IMR-90 (cell line): ENCODE data around the gene ENTPD1. TPM values are rescaled to one million over a fixed set of nuclear protein-coding genes. Genes with fewer than 3 reads are reported as not detected.

ENCODE experiments used
- ATAC-seq: fragments of 200-7000 bp; cut with Tn5 transposase; 2 replicates; pipeline ENCODE4 v1.9.1; 2020; ENCODE audit warnings: low read depth, mild to moderate bottlenecking, moderate library complexity
- BruUV-seq: library from RNA; stranded (reverse); fragments of 400-500 nt; replicated peaks from 2 replicates; lab custom pipeline; 2021; lab: Mats Ljungman, UMichigan
- CTCF ChIA-PET: fragments of 300-600 bp; formaldehyde crosslinking; extraction: SDS; loops from one replicate; lab custom pipeline; 2021; ENCODE audit warnings: antibody characterized with exemption; lab: Yijun Ruan, JAX
- POLR2A ChIA-PET: fragments of 300-600 bp; sonication (Branson Sonifier 250); formaldehyde crosslinking; loops from one replicate; lab custom pipeline; 2022; ENCODE audit warnings: antibody characterized with exemption; ENCODE audit not compliant: unreplicated experiment; lab: Charles Lee
- DNase-seq: peaks from one replicate; pipeline ENCODE4 v3.0.0; 2013
- H2AFZ ChIP-seq: replicated peaks from 2 replicates; pipeline ENCODE3; 2013; ENCODE audit warnings: low read length, mild to moderate bottlenecking; ENCODE audit not compliant: poor library complexity
- H2AK5ac ChIP-seq: 2 replicates; pipeline ENCODE4 v1.6.1; 2013; ENCODE audit warnings: low read depth, low read length, inconsistent platforms
- H2AK9ac ChIP-seq: replicated peaks from 2 replicates; pipeline ENCODE3; 2013; ENCODE audit warnings: mild to moderate bottlenecking, low read depth, low read length, moderate library complexity; ENCODE audit not compliant: poor library complexity
- H2BK120ac ChIP-seq: 2 replicates; pipeline ENCODE4 v1.6.1; 2013; ENCODE audit warnings: low read depth, low read length, inconsistent platforms
- H2BK15ac ChIP-seq: 3 replicates; pipeline ENCODE4 v1.6.1; 2013; ENCODE audit warnings: low read depth, low read length, inconsistent platforms
- H2BK20ac ChIP-seq: 2 replicates; pipeline ENCODE4 v1.6.1; 2013; ENCODE audit warnings: low read depth, mild to moderate bottlenecking, inconsistent platforms, low read length, moderate library complexity
- H2BK5ac ChIP-seq: 2 replicates; pipeline ENCODE4 v1.6.1; 2013; ENCODE audit warnings: mild to moderate bottlenecking, low read depth, low read length, inconsistent platforms; ENCODE audit not compliant: poor library complexity, severe bottlenecking
- H3K14ac ChIP-seq: replicated peaks from 2 replicates; pipeline ENCODE4 v1.6.1; 2013; ENCODE audit warnings: low read depth, low read length, inconsistent platforms
- H3K18ac ChIP-seq: 2 replicates; pipeline ENCODE4 v1.6.1; 2013; ENCODE audit warnings: low read depth, low read length, control low read depth
- H3K23ac ChIP-seq: 2 replicates; pipeline ENCODE4 v1.6.1; 2013; ENCODE audit warnings: low read depth, low read length, inconsistent platforms
- H3K27ac ChIP-seq: 2 replicates; pipeline ENCODE4 v1.5.1; 2013; ENCODE audit warnings: mild to moderate bottlenecking, control low read depth, low read length; ENCODE audit not compliant: insufficient read depth
- H3K27me3 ChIP-seq: 2 replicates; pipeline ENCODE4 v1.6.1; 2013; ENCODE audit warnings: low read length; ENCODE audit not compliant: control insufficient read depth, insufficient read depth
- H3K36me3 ChIP-seq: 2 replicates; pipeline ENCODE4 v1.6.1; 2013; ENCODE audit warnings: low read length, mixed read lengths; ENCODE audit not compliant: control insufficient read depth, insufficient read depth
- H3K4ac ChIP-seq: 2 replicates; pipeline ENCODE4 v1.6.1; 2013; ENCODE audit warnings: low read depth, low read length, inconsistent platforms
- H3K4me1 ChIP-seq: 2 replicates; pipeline ENCODE4 v1.6.1; 2013; ENCODE audit warnings: low read length, mixed read lengths; ENCODE audit not compliant: control insufficient read depth, insufficient read depth
- H3K4me2 ChIP-seq: 2 replicates; pipeline ENCODE4 v1.6.1; 2013; ENCODE audit warnings: low read depth, mild to moderate bottlenecking, control low read depth, low read length, moderate library complexity
- H3K4me3 ChIP-seq: 2 replicates; pipeline ENCODE4 v1.5.1; 2013; ENCODE audit warnings: low read depth, mild to moderate bottlenecking, control low read depth, low read length, moderate library complexity; ENCODE audit not compliant: insufficient read depth
- H3K56ac ChIP-seq: 2 replicates; pipeline ENCODE4 v1.6.1; 2013; ENCODE audit warnings: low read length, inconsistent platforms; ENCODE audit not compliant: insufficient read depth; ENCODE audit errors: extremely low read depth
- H3K79me1 ChIP-seq, 2 experiments: 2 replicates each; pipeline ENCODE4 v1.6.1; 2013; ENCODE audit warnings: low read length in 2 of 2, inconsistent platforms in 1 of 2, low read depth in 1 of 2
- H3K9ac ChIP-seq: 2 replicates; pipeline ENCODE4 v1.6.1; 2013; ENCODE audit warnings: low read depth, low read length, control low read depth
- H3K9me1 ChIP-seq: 2 replicates; pipeline ENCODE4 v1.6.1; 2013; ENCODE audit warnings: low read length, inconsistent platforms; ENCODE audit not compliant: insufficient read depth
- H3K9me3 ChIP-seq: 2 replicates; pipeline ENCODE4 v1.6.1; 2013; ENCODE audit warnings: low read length; ENCODE audit not compliant: control insufficient read depth, insufficient read depth
- H4K20me1 ChIP-seq: 2 replicates; pipeline ENCODE4 v1.6.1; 2013; ENCODE audit warnings: low read length, inconsistent platforms; ENCODE audit not compliant: insufficient read depth
- H4K5ac ChIP-seq: 2 replicates; pipeline ENCODE4 v1.6.1; 2013; ENCODE audit warnings: mild to moderate bottlenecking, low read depth, low read length, control low read depth
- H4K8ac ChIP-seq, 2 experiments: 2 replicates each; pipeline ENCODE4 v1.6.1; 2013; ENCODE audit warnings: low read depth in 2 of 2, low read length in 2 of 2, control low read depth in 1 of 2, inconsistent platforms in 1 of 2
- H4K91ac ChIP-seq: 2 replicates; pipeline ENCODE4 v1.6.1; 2013; ENCODE audit warnings: low read depth, low read length, inconsistent platforms; ENCODE audit not compliant: insufficient read depth
- BHLHE40 ChIP-seq: fragments of 150-350 bp; IDR thresholded peaks from 2 replicates; pipeline ENCODE4 v1.6.1; 2016; ENCODE audit warnings: mild to moderate bottlenecking, low read depth, low read length
- CEBPB ChIP-seq: IDR thresholded peaks from 2 replicates; pipeline ENCODE4 v1.6.1; 2012; ENCODE audit warnings: low read depth, low read length, improper control_type of control experiment
- CHD1 ChIP-seq: IDR thresholded peaks from 2 replicates; pipeline ENCODE4 v1.6.1; 2012; ENCODE audit warnings: low read depth, low read length, improper control_type of control experiment
- FOS ChIP-seq: fragments of 150-350 bp; IDR thresholded peaks from 2 replicates; pipeline ENCODE4 v1.6.1; 2016; ENCODE audit warnings: low read depth, low read length
- MAFK ChIP-seq: IDR thresholded peaks from 2 replicates; pipeline ENCODE4 v1.6.1; 2012; ENCODE audit warnings: low read depth, low read length, improper control_type of control experiment
- MAZ ChIP-seq: IDR thresholded peaks from 2 replicates; pipeline ENCODE4 v1.6.1; 2012; ENCODE audit warnings: low read depth, mild to moderate bottlenecking, low read length, improper control_type of control experiment, moderate library complexity, borderline replicate concordance
- MXI1 ChIP-seq: IDR thresholded peaks from 2 replicates; pipeline ENCODE4 v1.6.1; 2012; ENCODE audit warnings: low read depth, mild to moderate bottlenecking, low read length, moderate library complexity, borderline replicate concordance
- NFE2L2 ChIP-seq: fragments of 150-350 bp; IDR thresholded peaks from 2 replicates; pipeline ENCODE4 v1.6.1; 2016; ENCODE audit warnings: low read depth, mild to moderate bottlenecking, low read length
- POLR2A ChIP-seq: IDR thresholded peaks from 2 replicates; pipeline ENCODE4 v1.6.1; 2012; ENCODE audit warnings: mild to moderate bottlenecking, low read depth, low read length
- RAD21 ChIP-seq: IDR thresholded peaks from 2 replicates; pipeline ENCODE4 v1.6.1; 2012; ENCODE audit warnings: low read length, improper control_type of control experiment
- RCOR1 ChIP-seq: IDR thresholded peaks from 2 replicates; pipeline ENCODE4 v1.6.1; 2012; ENCODE audit warnings: mild to moderate bottlenecking, low read length, improper control_type of control experiment; ENCODE audit not compliant: insufficient replicate concordance
- RFX5 ChIP-seq: IDR thresholded peaks from 2 replicates; pipeline ENCODE4 v1.8.0; 2012; ENCODE audit warnings: low read depth, mild to moderate bottlenecking, low read length, moderate library complexity
- SMC3 ChIP-seq: fragments of 150-350 bp; IDR thresholded peaks from 2 replicates; pipeline ENCODE4 v1.6.1; 2016; ENCODE audit warnings: low read depth, mild to moderate bottlenecking, antibody characterized with exemption, low read length, moderate library complexity
- WGBS, 2 experiments: methylation state at CpG; one replicate each; pipeline versions ENCODE4 v1.1.5 to v1.1.7; 2013; ENCODE audit warnings: missing lambda C conversion rate in 2 of 2; ENCODE audit not compliant: insufficient read length in 1 of 2; ENCODE audit errors: extremely low coverage in 2 of 2; 5-methylcytosine and 5-hydroxymethylcytosine counted together
- dilution Hi-C: fragments of 300-500 bp; cut with HindIII; formaldehyde crosslinking; loops from one replicate; pipeline ENCODE4 v1.14.3; 2018; ENCODE audit warnings: low sequenced_read_pairs; ENCODE audit not compliant: unreplicated experiment
- in situ Hi-C: fragments of 300-500 bp; cut with MboI; formaldehyde crosslinking; loops from 3 replicates; pipeline ENCODE4 v1.14.3; 2019; ENCODE audit warnings: low sequenced_read_pairs, inconsistent platforms, mixed read lengths
- intact Hi-C: fragments of 100-400 bp; cut with micrococcal nuclease; formaldehyde crosslinking; loops from 2 replicates; pipeline ENCODE4 v1.10.0; 2022
- polyA plus RNA-seq, 3 experiments: library from polyadenylated mRNA; depleted of rRNA; stranded (reverse); fragments of >200 nt; gene quantifications; 2 replicates each; pipeline ENCODE4 v1.2.3, GENCODE V29; 2012; ENCODE audit warnings: low replicate concordance in 1 of 3
- total RNA-seq: library from RNA; depleted of rRNA; stranded (reverse); fragments of >200 nt; gene quantifications from 2 replicates; pipeline ENCODE4 v1.2.3, GENCODE V29; 2012
- TF ChIP-seq, protein P1 (sequence below): conservative IDR thresholded peaks from 2 replicates; pipeline ENCODE4 v1.5.1; 2012; ENCODE audit warnings: mild to moderate bottlenecking, low read depth, low read length, improper control_type of control experiment
- TF ChIP-seq, protein P2 (sequence below): fragments of 150-350 bp; IDR thresholded peaks from 2 replicates; pipeline ENCODE4 v1.6.1; 2017; ENCODE audit warnings: mild to moderate bottlenecking, antibody characterized with exemption, low read length, low read depth
- TF ChIP-seq, protein P3 (sequence below): fragments of 150-350 bp; IDR thresholded peaks from 2 replicates; pipeline ENCODE4 v1.6.1; 2016; ENCODE audit warnings: low read depth, mild to moderate bottlenecking, low read length, moderate library complexity, borderline replicate concordance

The ENTPD1 gene
- total and polyA plus RNA-seq, 2 of the 4 experiments (the other 2 are of a cell fraction): under 0.01 TPM; not detected in 1

DNA sequence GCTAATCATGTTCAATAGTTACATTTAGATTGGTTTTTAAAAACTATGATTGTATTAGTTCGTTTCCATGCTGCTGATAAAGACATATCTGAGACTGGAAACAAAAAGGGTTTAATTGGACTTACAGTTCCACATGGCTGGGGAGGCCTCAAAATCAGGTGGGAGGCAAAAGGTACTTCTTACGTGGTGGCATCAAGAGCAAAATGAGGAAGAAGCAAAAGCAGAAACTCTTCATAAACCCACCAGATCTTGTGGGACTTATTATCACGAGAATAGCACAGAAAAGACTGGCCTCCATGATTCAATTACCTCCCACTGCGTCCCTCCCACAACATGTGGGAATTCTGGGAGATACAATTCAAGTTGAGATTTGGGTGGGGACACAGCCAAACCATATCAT lies 117.7 kb downstream of the ENTPD1 start:
- in situ Hi-C loops: no loop called here
- no TSS peak for BruUV-seq
- WGBS, 2 experiments: no CpG with 5 or more reads among the region's 4 CpGs

More for the DNA sequence above, 117.7 kb downstream of the ENTPD1 start:
- Histone ChIP-seq H2BK120ac (no peak overlapping the region), H3K79me1 (no peaks in the 10 kb centered on the region), H4K8ac (no peak overlapping the region), H2AFZ (no peak overlapping the region), H2AK5ac (no peak overlapping the region), H3K27ac (no peak overlapping the region), H3K4me1 (no peaks in the 10 kb centered on the region), H3K4me2 (no peak overlapping the region), H3K14ac (no peak overlapping the region), H3K9me3 (no peaks in the 10 kb centered on the region), H3K18ac (no peak overlapping the region), H2BK5ac (no peak overlapping the region), H3K23ac (no peak overlapping the region), H2BK15ac (no peak overlapping the region), H4K91ac (no peak overlapping the region), H4K5ac (no peak overlapping the region), H3K9me1 (no peaks in the 10 kb centered on the region; the same call in 1 of the 2 replicates), H2AK9ac (no peak overlapping the region), H3K4ac (no peak overlapping the region), H3K56ac (no peak overlapping the region), H3K27me3 (no peaks in the 10 kb centered on the region), H2BK20ac (no peak overlapping the region), H3K9ac (no peak overlapping the region), H3K4me3 (no peak overlapping the region), H4K20me1 (no peaks in the 10 kb centered on the region), H3K36me3 (0 out of 2 replicates have a peak, but pooled peaks cover 2% of the 10 kb centered on the region)
- TF ChIP-seq, protein P1, sequence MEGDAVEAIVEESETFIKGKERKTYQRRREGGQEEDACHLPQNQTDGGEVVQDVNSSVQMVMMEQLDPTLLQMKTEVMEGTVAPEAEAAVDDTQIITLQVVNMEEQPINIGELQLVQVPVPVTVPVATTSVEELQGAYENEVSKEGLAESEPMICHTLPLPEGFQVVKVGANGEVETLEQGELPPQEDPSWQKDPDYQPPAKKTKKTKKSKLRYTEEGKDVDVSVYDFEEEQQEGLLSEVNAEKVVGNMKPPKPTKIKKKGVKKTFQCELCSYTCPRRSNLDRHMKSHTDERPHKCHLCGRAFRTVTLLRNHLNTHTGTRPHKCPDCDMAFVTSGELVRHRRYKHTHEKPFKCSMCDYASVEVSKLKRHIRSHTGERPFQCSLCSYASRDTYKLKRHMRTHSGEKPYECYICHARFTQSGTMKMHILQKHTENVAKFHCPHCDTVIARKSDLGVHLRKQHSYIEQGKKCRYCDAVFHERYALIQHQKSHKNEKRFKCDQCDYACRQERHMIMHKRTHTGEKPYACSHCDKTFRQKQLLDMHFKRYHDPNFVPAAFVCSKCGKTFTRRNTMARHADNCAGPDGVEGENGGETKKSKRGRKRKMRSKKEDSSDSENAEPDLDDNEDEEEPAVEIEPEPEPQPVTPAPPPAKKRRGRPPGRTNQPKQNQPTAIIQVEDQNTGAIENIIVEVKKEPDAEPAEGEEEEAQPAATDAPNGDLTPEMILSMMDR: no peak
- TF ChIP-seq BHLHE40 (no peak), NFE2L2 (no peak), MAZ (no peak), FOS (no peak), SMC3 (no peak), CEBPB (no peak), RAD21 (no peak), MAFK (no peak), CHD1 (no peak), POLR2A (no peak), MXI1 (no peak), RCOR1 (no peak), RFX5 (no peak)
- TF ChIP-seq, protein P2, sequence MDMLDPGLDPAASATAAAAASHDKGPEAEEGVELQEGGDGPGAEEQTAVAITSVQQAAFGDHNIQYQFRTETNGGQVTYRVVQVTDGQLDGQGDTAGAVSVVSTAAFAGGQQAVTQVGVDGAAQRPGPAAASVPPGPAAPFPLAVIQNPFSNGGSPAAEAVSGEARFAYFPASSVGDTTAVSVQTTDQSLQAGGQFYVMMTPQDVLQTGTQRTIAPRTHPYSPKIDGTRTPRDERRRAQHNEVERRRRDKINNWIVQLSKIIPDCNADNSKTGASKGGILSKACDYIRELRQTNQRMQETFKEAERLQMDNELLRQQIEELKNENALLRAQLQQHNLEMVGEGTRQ: no peak
- TF ChIP-seq, protein P3, sequence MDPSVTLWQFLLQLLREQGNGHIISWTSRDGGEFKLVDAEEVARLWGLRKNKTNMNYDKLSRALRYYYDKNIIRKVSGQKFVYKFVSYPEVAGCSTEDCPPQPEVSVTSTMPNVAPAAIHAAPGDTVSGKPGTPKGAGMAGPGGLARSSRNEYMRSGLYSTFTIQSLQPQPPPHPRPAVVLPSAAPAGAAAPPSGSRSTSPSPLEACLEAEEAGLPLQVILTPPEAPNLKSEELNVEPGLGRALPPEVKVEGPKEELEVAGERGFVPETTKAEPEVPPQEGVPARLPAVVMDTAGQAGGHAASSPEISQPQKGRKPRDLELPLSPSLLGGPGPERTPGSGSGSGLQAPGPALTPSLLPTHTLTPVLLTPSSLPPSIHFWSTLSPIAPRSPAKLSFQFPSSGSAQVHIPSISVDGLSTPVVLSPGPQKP: no peak
- intact Hi-C loops (no loop called here), dilution Hi-C loops (no loop called here)
- CTCF ChIA-PET: interaction anchor here (0.9 kb wide), 1 partner anchor 180 kb away, joined by 3 read pairs; the partner anchor contains the start of gene TCTN3
- POLR2A ChIA-PET: no interaction called here
- DNase-seq (no peak), ATAC-seq (no peak)
